Ishikawa (cell line): ENCODE results near the gene DVL3.

Experiments
- CEBPB ChIP-seq: IDR thresholded peaks from 2 replicates; pipeline ENCODE4 v1.6.1; 2012
- CREB1 ChIP-seq: IDR thresholded peaks from 2 replicates; pipeline ENCODE4 v1.6.1; 2012; ENCODE audit warnings: low read depth
- EGR1 ChIP-seq: IDR thresholded peaks from 2 replicates; pipeline ENCODE4 v1.6.1; 2012
- EP300 ChIP-seq: IDR thresholded peaks from 2 replicates; pipeline ENCODE4 v1.6.1; 2012; ENCODE audit warnings: borderline replicate concordance
- FOXM1 ChIP-seq: IDR thresholded peaks from 2 replicates; pipeline ENCODE4 v1.6.1; 2012; ENCODE audit warnings: low read depth, borderline replicate concordance
- NFIC ChIP-seq: IDR thresholded peaks from 2 replicates; pipeline ENCODE4 v1.6.1; 2012
- RAD21 ChIP-seq: IDR thresholded peaks from 2 replicates; pipeline ENCODE4 v1.6.1; 2012; ENCODE audit warnings: low read depth
- TAF1 ChIP-seq: IDR thresholded peaks from 2 replicates; pipeline ENCODE4 v1.6.1; 2012; ENCODE audit warnings: low read depth, mild to moderate bottlenecking
- TCF12 ChIP-seq: IDR thresholded peaks from 2 replicates; pipeline ENCODE4 v1.6.1; 2012; ENCODE audit warnings: low read depth
- TEAD4 ChIP-seq: IDR thresholded peaks from 2 replicates; pipeline ENCODE4 v1.6.1; 2012
- YY1 ChIP-seq: IDR thresholded peaks from 2 replicates; pipeline ENCODE4 v1.6.1; 2012; ENCODE audit warnings: low read depth
- ZBTB7A ChIP-seq: IDR thresholded peaks from 2 replicates; pipeline ENCODE4 v1.6.1; 2012; ENCODE audit warnings: low read depth
- TF ChIP-seq, protein P1 (sequence below): IDR thresholded peaks from 2 replicates; pipeline ENCODE4 v1.6.1; 2012; ENCODE audit warnings: low read depth, mild to moderate bottlenecking
- TF ChIP-seq, protein P2 (sequence below): IDR thresholded peaks from 2 replicates; pipeline ENCODE4 v1.6.1; 2012
- TF ChIP-seq, protein P3 (sequence below): IDR thresholded peaks from 2 replicates; pipeline ENCODE4 v1.6.1; 2012

DVL3 gene

DNA sequence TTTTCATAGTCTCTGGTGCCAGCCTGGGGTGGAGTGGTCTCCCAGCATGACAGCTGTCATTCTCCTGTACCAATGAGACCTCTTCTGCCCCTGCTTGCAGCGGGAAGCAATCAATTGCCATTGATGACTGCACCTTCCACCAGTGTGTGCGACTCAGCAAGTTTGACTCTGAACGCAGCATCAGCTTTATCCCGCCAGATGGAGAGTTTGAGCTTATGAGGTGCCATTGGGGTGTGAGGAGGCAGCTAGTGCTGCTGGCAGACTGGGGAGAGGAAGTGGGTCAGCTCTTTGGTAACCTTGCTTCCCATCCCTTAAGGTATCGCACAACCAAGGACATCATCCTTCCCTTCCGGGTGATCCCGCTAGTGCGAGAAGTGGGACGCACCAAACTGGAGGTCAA, 26.4 kb downstream of the DVL3 start:
- TF ChIP-seq, protein P1, sequence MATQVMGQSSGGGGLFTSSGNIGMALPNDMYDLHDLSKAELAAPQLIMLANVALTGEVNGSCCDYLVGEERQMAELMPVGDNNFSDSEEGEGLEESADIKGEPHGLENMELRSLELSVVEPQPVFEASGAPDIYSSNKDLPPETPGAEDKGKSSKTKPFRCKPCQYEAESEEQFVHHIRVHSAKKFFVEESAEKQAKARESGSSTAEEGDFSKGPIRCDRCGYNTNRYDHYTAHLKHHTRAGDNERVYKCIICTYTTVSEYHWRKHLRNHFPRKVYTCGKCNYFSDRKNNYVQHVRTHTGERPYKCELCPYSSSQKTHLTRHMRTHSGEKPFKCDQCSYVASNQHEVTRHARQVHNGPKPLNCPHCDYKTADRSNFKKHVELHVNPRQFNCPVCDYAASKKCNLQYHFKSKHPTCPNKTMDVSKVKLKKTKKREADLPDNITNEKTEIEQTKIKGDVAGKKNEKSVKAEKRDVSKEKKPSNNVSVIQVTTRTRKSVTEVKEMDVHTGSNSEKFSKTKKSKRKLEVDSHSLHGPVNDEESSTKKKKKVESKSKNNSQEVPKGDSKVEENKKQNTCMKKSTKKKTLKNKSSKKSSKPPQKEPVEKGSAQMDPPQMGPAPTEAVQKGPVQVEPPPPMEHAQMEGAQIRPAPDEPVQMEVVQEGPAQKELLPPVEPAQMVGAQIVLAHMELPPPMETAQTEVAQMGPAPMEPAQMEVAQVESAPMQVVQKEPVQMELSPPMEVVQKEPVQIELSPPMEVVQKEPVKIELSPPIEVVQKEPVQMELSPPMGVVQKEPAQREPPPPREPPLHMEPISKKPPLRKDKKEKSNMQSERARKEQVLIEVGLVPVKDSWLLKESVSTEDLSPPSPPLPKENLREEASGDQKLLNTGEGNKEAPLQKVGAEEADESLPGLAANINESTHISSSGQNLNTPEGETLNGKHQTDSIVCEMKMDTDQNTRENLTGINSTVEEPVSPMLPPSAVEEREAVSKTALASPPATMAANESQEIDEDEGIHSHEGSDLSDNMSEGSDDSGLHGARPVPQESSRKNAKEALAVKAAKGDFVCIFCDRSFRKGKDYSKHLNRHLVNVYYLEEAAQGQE: no peak
- no peak for TF ChIP-seq ZBTB7A
- no peak for TF ChIP-seq NFIC
- no peak for TF ChIP-seq TCF12
- TF ChIP-seq, protein P2, sequence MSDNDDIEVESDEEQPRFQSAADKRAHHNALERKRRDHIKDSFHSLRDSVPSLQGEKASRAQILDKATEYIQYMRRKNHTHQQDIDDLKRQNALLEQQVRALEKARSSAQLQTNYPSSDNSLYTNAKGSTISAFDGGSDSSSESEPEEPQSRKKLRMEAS: no peak
- no peak for TF ChIP-seq TEAD4
- no peak for TF ChIP-seq YY1
- TF ChIP-seq, protein P3, sequence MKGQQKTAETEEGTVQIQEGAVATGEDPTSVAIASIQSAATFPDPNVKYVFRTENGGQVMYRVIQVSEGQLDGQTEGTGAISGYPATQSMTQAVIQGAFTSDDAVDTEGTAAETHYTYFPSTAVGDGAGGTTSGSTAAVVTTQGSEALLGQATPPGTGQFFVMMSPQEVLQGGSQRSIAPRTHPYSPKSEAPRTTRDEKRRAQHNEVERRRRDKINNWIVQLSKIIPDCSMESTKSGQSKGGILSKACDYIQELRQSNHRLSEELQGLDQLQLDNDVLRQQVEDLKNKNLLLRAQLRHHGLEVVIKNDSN: no peak
- no peak for TF ChIP-seq EGR1
- TF ChIP-seq TAF1: no peak
- TF ChIP-seq EP300: no peak

DNA sequence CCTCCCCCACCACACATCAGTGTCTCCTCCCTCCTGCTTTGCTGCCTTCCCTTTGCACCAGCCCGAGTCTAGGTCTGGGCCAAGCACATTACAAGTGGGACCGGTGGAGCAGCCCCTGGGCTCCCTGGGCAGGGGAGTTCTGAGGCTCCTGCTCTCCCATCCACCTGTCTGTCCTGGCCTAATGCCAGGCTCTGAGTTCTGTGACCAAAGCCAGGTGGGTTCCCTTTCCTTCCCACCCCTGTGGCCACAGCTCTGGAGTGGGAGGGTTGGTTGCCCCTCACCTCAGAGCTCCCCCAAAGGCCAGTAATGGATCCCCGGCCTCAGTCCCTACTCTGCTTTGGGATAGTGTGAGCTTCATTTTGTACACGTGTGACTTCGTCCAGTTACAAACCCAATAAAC, 28.5 kb downstream of the DVL3 start:
- no peak for TF ChIP-seq NFIC
- TF ChIP-seq YY1: no peak
- TF ChIP-seq TCF12: no peak
- TF ChIP-seq CEBPB: no peak
- TF ChIP-seq ZBTB7A: no peak
- no peak for TF ChIP-seq FOXM1
- no peak for TF ChIP-seq EP300
- TF ChIP-seq EGR1: no peak
- no peak for TF ChIP-seq CREB1
- TF ChIP-seq, protein P3: no peak
- TF ChIP-seq, protein P2: no peak
- TF ChIP-seq TEAD4: no peak
- TF ChIP-seq, protein P1: no peak
- TF ChIP-seq TAF1: no peak
- TF ChIP-seq RAD21: no peak

DNA sequence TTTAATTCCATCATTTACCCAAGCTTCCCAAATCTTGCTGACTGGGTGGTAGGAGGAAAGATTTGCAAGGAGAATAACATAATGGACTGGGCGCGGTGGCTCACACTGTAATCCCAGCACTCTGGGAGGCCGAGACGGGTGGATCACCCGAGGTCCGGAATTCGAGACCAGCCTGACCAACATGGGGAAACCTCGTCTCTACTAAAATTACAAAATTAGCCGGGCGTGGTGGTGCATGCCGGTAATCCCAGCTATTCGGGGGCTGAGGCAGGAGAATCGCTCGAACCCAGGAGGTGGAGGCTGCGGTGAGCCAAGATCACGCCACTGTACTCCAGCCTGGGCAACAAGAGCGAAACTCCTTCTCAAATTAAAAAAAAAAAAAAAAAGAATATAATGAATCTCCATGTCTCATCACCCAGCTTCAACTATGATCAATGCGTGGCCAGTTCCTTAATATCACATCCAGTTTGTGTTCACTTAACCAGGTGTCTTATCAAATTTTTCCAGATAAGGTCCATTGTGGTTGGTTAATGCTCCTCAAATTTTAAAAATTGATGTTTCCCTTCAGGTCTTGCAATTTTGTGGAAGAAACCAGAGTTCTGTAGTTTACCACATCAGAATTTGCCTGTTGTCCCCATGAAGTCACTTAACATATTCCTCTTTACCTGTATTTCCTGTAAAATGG, 29.5 kb downstream of the DVL3 start:
- no peak for TF ChIP-seq CEBPB
- TF ChIP-seq CREB1: no peak
- TF ChIP-seq YY1: no peak
- no peak for TF ChIP-seq TAF1
- TF ChIP-seq NFIC: no peak
- TF ChIP-seq, protein P3: no peak
- TF ChIP-seq TEAD4: no peak
- no peak for TF ChIP-seq TCF12
- TF ChIP-seq, protein P2: no peak
- no peak for TF ChIP-seq EP300
- no peak for TF ChIP-seq FOXM1
- no peak for TF ChIP-seq ZBTB7A
- no peak for TF ChIP-seq RAD21
- TF ChIP-seq, protein P1: no peak
- no peak for TF ChIP-seq EGR1
